HFFc6 (cell line): ENCODE results near the gene HECW1. TPM values are rescaled to one million over a fixed set of nuclear protein-coding genes. Genes with fewer than 3 reads are reported as not detected.

Source experiments
- DNase-seq: peaks from one replicate; pipeline ENCODE4 v3.0.0-alpha.2; 2018
- H3K27ac Mint-ChIP-seq: 2 replicates; pipeline ENCODE4 v1.8.0; 2020; ENCODE audit warnings: mild to moderate bottlenecking, mixed read lengths
- H3K27me3 Mint-ChIP-seq: 2 replicates; pipeline ENCODE4 v1.8.0; 2021; ENCODE audit warnings: mild to moderate bottlenecking, moderate library complexity, mixed read lengths; ENCODE audit not compliant: insufficient read depth
- H3K36me3 Mint-ChIP-seq: 2 replicates; pipeline ENCODE4 v1.8.0; 2021; ENCODE audit warnings: low read depth, mixed read lengths
- H3K4me1 Mint-ChIP-seq: 2 replicates; pipeline ENCODE4 v1.8.0; 2020; ENCODE audit warnings: low read depth, mixed read lengths
- H3K4me3 Mint-ChIP-seq: 2 replicates; pipeline ENCODE4 v1.8.0; 2020; ENCODE audit warnings: mild to moderate bottlenecking, moderate library complexity, mixed read lengths
- H3K9me3 Mint-ChIP-seq: 2 replicates; pipeline ENCODE4 v1.8.0; 2020; ENCODE audit warnings: mild to moderate bottlenecking, mixed read lengths
- total RNA-seq, 6 experiments: library from RNA; stranded (reverse); fragmentation: NEBNext Ultra II Directional; extraction: Animal tissue kit (Norgen Biotek cat#: 25700); gene quantifications; 2 replicates in 1 of 6; 3 replicates in 5 of 6; pipeline ENCODE4 v1.2.3, GENCODE V29; 2021
- TF ChIP-seq, protein P1 (sequence below): fragments of 200-600 bp; sonication (generic); IDR thresholded peaks from 2 replicates; pipeline ENCODE4 v1.5.0; 2021; ENCODE audit warnings: antibody characterized with exemption, mild to moderate bottlenecking

The HECW1 gene
- total RNA-seq, 6 experiments from 2014 or later = 3.4 to 6.5 (median 5.3) TPM

DNA sequence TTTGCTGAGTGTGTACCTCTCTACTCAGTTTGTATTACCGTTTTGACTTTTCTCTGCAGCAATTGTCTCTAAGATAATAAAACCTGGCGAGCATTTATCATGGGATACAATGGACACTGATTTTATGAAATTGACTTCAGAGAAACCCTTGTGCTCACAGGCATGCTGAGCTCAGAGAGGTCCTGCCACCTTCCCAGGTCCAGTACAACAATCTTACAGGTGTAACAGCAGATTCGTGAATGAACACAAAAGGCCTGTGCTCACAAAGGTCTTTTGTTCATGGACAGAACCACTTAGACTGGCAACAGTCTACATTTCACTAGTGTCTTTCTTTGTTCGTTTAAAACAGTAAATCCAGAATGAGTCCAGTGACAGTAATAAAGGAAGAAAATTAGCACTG lies 43.2 kb downstream of the HECW1 start:
- Mint-ChIP-seq H3K4me1 (no peaks in the 10 kb centered on the region), H3K9me3 (no peaks in the 10 kb centered on the region), H3K27me3 (peaks cover 2% of the 10 kb centered on the region; the same call in 1 of the 2 replicates)

DNA sequence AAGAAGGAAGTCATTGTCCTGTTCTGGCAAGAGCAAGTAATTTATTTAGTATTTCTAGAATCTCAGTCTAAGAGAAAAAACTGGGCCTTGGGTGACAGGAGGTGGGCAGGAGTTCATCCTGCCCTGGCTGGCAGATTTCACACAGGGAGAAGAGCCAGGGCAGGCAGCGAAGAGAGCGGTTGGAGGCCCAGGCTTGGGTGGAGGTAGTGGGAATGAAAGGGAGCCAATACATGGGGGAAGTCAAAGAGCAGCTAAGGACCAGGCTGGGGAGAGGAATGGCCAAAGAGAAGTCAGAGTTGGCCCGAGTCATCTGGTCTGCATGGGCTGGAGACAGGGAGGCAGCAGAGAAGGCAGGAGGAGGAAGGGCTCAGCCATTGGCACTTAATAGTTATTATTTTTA lies 51.4 kb downstream of the HECW1 start:
- DNase-seq = no peak
- Mint-ChIP-seq H3K4me1 (peaks cover 23% of the 10 kb centered on the region), H3K9me3 (no peaks in the 10 kb centered on the region), H3K36me3 (no peaks in the 10 kb centered on the region), H3K27ac (peak overlapping the region; percentile 81), H3K27me3 (no peaks in the 10 kb centered on the region; the same call in none of the 2 replicates), H3K4me3 (no peak overlapping the region; the same call in 1 of the 2 replicates)
- TF ChIP-seq, protein P1, sequence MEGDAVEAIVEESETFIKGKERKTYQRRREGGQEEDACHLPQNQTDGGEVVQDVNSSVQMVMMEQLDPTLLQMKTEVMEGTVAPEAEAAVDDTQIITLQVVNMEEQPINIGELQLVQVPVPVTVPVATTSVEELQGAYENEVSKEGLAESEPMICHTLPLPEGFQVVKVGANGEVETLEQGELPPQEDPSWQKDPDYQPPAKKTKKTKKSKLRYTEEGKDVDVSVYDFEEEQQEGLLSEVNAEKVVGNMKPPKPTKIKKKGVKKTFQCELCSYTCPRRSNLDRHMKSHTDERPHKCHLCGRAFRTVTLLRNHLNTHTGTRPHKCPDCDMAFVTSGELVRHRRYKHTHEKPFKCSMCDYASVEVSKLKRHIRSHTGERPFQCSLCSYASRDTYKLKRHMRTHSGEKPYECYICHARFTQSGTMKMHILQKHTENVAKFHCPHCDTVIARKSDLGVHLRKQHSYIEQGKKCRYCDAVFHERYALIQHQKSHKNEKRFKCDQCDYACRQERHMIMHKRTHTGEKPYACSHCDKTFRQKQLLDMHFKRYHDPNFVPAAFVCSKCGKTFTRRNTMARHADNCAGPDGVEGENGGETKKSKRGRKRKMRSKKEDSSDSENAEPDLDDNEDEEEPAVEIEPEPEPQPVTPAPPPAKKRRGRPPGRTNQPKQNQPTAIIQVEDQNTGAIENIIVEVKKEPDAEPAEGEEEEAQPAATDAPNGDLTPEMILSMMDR = no peak

More for the DNA sequence above, 43.2 kb downstream of the HECW1 start:
- H3K4me3 Mint-ChIP-seq = no peak overlapping the region
- H3K27ac Mint-ChIP-seq = no peak overlapping the region
- TF ChIP-seq, protein P1 = no peak
- no peaks in the 10 kb centered on the region for H3K36me3 Mint-ChIP-seq
- DNase-seq = no peak

DNA sequence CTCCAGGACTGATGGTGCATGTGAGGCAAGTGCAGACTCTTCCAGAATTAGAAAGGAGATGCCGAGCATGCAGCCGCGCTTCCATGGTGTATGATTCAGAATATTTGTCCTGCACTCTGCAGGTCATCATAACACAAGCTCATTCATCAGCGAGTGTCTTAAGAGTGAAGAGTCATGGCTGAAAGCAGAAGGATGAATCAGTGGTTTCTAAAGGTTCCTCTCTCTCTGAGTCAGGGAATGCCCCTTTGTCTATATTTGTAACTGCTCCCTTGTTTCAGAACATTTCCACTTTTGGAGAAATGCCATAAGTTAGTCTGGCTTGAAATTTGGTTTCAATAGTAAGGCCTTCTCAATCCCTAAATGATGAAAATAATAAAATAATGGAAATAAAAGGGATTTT lies 52.3 kb downstream of the HECW1 start:
- H3K27me3 Mint-ChIP-seq = no peaks in the 10 kb centered on the region; the same call in none of the 2 replicates
- TF ChIP-seq, protein P1 = no peak
- H3K4me1 Mint-ChIP-seq = peaks cover 23% of the 10 kb centered on the region
- peak overlapping the region; percentile 81 for H3K27ac Mint-ChIP-seq
- peak; percentile 91 for DNase-seq
- no peaks in the 10 kb centered on the region for H3K9me3 Mint-ChIP-seq
- H3K4me3 Mint-ChIP-seq = peak overlapping the region; percentile 73
- no peaks in the 10 kb centered on the region for H3K36me3 Mint-ChIP-seq

DNA sequence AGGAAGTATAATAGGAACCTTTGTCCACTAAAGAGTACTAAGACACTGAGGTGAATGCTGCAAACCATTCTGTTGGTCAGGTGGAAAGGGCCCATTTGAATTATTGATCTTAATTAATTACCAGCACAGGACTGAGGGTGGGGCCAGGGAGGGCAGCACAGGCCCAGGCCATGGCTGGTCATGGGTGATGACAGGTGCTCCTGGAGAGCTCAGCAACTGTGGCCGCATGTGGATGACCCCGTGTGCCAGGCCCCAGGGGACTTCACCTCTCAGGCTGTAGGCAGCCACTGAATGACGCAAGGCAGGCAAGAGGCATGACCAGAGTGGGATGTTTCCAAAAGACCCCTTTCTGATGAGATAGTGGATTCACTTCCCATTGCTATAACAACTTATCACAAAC lies 54.2 kb downstream of the HECW1 start:
- H3K4me1 Mint-ChIP-seq = peaks cover 23% of the 10 kb centered on the region
- no peak overlapping the region for H3K27ac Mint-ChIP-seq
- H3K9me3 Mint-ChIP-seq = no peaks in the 10 kb centered on the region
- TF ChIP-seq, protein P1 = no peak
- H3K27me3 Mint-ChIP-seq = no peaks in the 10 kb centered on the region; the same call in 1 of the 2 replicates
- no peak for DNase-seq
- H3K36me3 Mint-ChIP-seq = no peaks in the 10 kb centered on the region
- no peak overlapping the region for H3K4me3 Mint-ChIP-seq

DNA sequence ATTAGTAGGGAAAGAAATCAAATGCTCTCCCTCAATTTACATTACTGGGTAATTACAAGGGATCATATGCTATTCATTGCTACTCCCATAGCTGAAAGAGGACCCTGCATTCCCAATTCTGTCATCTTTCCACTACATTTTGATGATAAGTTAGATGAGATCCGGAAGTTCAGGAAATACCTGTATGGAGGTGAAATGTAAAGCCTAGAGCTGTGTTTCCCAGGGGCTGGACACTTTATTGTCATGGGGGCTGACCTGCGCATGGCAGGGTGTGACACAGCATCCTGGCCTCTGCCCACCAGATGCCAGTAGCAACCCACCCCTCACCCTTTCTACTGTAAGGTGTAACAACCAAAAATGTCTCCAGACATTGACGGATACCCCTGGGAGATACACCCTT lies 56.6 kb downstream of the HECW1 start:
- TF ChIP-seq, protein P1 = no peak
- H3K27ac Mint-ChIP-seq = no peak overlapping the region
- H3K4me3 Mint-ChIP-seq = no peak overlapping the region
- peaks cover 17% of the 10 kb centered on the region for H3K4me1 Mint-ChIP-seq
- no peaks in the 10 kb centered on the region for H3K9me3 Mint-ChIP-seq
- no peak for DNase-seq
- no peaks in the 10 kb centered on the region; the same call in none of the 2 replicates for H3K27me3 Mint-ChIP-seq
- H3K36me3 Mint-ChIP-seq = no peaks in the 10 kb centered on the region

DNA sequence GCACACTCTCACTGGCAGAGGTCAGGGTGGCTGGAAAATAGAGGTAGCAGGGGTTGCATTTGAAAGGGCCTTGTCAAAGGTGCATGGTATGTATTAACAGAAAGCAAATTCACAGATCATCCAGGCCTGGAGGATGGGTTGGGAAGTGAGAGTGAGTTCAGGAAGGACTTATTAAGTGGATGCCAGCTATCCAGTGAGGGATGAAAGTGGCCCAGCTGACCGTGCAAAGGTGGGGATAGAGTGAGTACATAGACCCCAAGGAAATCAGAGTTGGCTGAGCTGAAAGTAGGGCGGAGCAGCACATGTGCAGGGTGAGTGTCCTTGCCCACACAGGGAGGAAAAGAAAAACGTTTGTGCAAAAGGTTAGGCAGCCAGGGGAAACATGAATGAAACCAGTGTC lies 58.1 kb downstream of the HECW1 start:
- H3K4me1 Mint-ChIP-seq = peaks cover 2% of the 10 kb centered on the region
- no peaks in the 10 kb centered on the region for H3K9me3 Mint-ChIP-seq
- no peak overlapping the region for H3K4me3 Mint-ChIP-seq
- H3K36me3 Mint-ChIP-seq = no peaks in the 10 kb centered on the region
- TF ChIP-seq, protein P1 = no peak
- no peak for DNase-seq
- H3K27ac Mint-ChIP-seq = no peak overlapping the region
- H3K27me3 Mint-ChIP-seq = peaks cover 4% of the 10 kb centered on the region
